Keratinocyte (primary cell): ENCODE data around the gene CDC14B. TPM values are rescaled to one million over a fixed set of nuclear protein-coding genes. Genes with fewer than 3 reads are reported as not detected.

Experiments used
- DNase-seq: peaks from one replicate; pipeline ENCODE4 v3.0.0-alpha.2; 2011; ENCODE audit warnings: low read depth, missing footprints, low spot score
- FAIRE-seq: peaks from 2 replicates; lab custom pipeline; 2011; peaks lifted over from hg19 to GRCh38; lab: Jason Lieb, UNC
- H2AFZ ChIP-seq: 2 replicates; pipeline ENCODE4 v1.6.0; 2012; ENCODE audit warnings: low read length, control low read depth, inconsistent platforms; ENCODE audit not compliant: control insufficient read depth
- H3K27ac ChIP-seq: 2 replicates; pipeline ENCODE4 v1.5.1; 2011; ENCODE audit warnings: low read length; ENCODE audit not compliant: control insufficient read depth, insufficient read depth
- H3K27me3 ChIP-seq: 3 replicates; pipeline ENCODE4 v1.6.0; 2011; ENCODE audit warnings: low read length; ENCODE audit not compliant: control insufficient read depth, insufficient read depth; ENCODE audit errors: extremely low read depth
- H3K36me3 ChIP-seq, 2 experiments: 2 replicates in 1 of 2; 3 replicates in 1 of 2; pipeline ENCODE4 v1.5.1; 2011; ENCODE audit warnings: low read length in 2 of 2, mild to moderate bottlenecking in 1 of 2; ENCODE audit not compliant: control insufficient read depth in 2 of 2, insufficient read depth in 2 of 2; ENCODE audit errors: extremely low read depth in 1 of 2
- H3K4me1 ChIP-seq: 3 replicates; pipeline ENCODE4 v1.5.1; 2011; ENCODE audit warnings: low read length; ENCODE audit not compliant: control insufficient read depth, insufficient read depth; ENCODE audit errors: extremely low read depth
- H3K4me2 ChIP-seq: 3 replicates; pipeline ENCODE4 v1.6.0; 2011; ENCODE audit warnings: low read depth, low read length; ENCODE audit not compliant: control insufficient read depth, insufficient read depth; ENCODE audit errors: extremely low read depth
- H3K4me3 ChIP-seq, 3 experiments: fragments of 200-600 bp in 1 of 3; sonication (generic) in 1 of 3; 2 replicates in 2 of 3; 3 replicates in 1 of 3; pipeline ENCODE4 v1.5.1; 2011 to 2016; ENCODE audit warnings: low read length in 3 of 3, mild to moderate bottlenecking in 3 of 3, control low read depth in 2 of 3, inconsistent platforms in 1 of 3, low read depth in 1 of 3, mixed read lengths in 1 of 3, mixed run types in 1 of 3, moderate library complexity in 1 of 3; ENCODE audit not compliant: control insufficient read depth in 2 of 3, insufficient read depth in 2 of 3; ENCODE audit errors: extremely low read depth in 1 of 3
- H3K79me2 ChIP-seq: 2 replicates; pipeline ENCODE4 v1.6.0; 2012; ENCODE audit warnings: low read length; ENCODE audit not compliant: control insufficient read depth, insufficient read depth
- H3K9ac ChIP-seq: 3 replicates; pipeline ENCODE4 v1.6.0; 2011; ENCODE audit warnings: low read length; ENCODE audit not compliant: control insufficient read depth, insufficient read depth; ENCODE audit errors: extremely low read depth
- H3K9me1 ChIP-seq: 3 replicates; pipeline ENCODE4 v1.6.0; 2011; ENCODE audit warnings: low read length; ENCODE audit not compliant: control insufficient read depth, insufficient read depth; ENCODE audit errors: extremely low read depth
- H3K9me3 ChIP-seq: 2 replicates; pipeline ENCODE4 v1.5.1; 2012; ENCODE audit warnings: low read depth, low read length; ENCODE audit not compliant: control insufficient read depth
- H4K20me1 ChIP-seq: 3 replicates; pipeline ENCODE4 v1.6.0; 2011; ENCODE audit warnings: low read length; ENCODE audit not compliant: control insufficient read depth, insufficient read depth; ENCODE audit errors: extremely low read depth
- CTCF ChIP-seq, 3 experiments: IDR thresholded peaks in 1 of 3; conservative IDR thresholded peaks in 1 of 3; optimal IDR thresholded peaks in 1 of 3; 2 replicates in 2 of 3; 3 replicates in 1 of 3; pipeline versions ENCODE3 to v1.5.1; 2011; ENCODE audit warnings: low read length in 3 of 3, mild to moderate bottlenecking in 3 of 3, moderate library complexity in 2 of 3, control low read depth in 1 of 3, inconsistent platforms in 1 of 3; ENCODE audit not compliant: insufficient read depth in 2 of 3; ENCODE audit errors: extremely low read depth in 1 of 3
- EZH2 ChIP-seq: IDR thresholded peaks from one replicate; pipeline ENCODE4 v1.6.1; 2012; ENCODE audit warnings: inconsistent platforms, mild to moderate bottlenecking, low read length, moderate library complexity
- dilution Hi-C: fragments of 300-500 bp; cut with MboI; formaldehyde crosslinking; loops from one replicate; pipeline ENCODE4 v1.7.0; 2020; ENCODE audit warnings: low sequenced_read_pairs; ENCODE audit not compliant: extremely low pct_ligation_motif_present
- polyA plus RNA-seq, 5 experiments: library from polyadenylated mRNA; depleted of rRNA in 3 of 5; stranded (reverse) in 3 of 5; stranded (forward) in 1 of 5; unstranded in 1 of 5; fragments of >200 nt; gene quantifications; 1 replicate in 1 of 5; 2 replicates in 3 of 5; 3 replicates in 1 of 5; pipeline versions ENCODE4 v1.2.1 to v1.2.3, GENCODE V29; 2011 to 2012; ENCODE audit warnings: missing spikeins in 2 of 5, low read depth in 1 of 5, low replicate concordance in 1 of 5

CDC14B gene
- polyA plus RNA-seq, 1 donor (not counting 4 experiments of a cell fraction or from before 2014, with no cell fraction given): 7.5 TPM

GRCh38 chr9:96524045-96524444 is 95.6 kb downstream of the CDC14B start:
- no peak overlapping the region for H3K27ac ChIP-seq
- peaks cover 0 to 2% of the 10 kb centered on the region in 2 experiments for H3K36me3 ChIP-seq
- H3K9ac ChIP-seq: no peak overlapping the region
- no peaks in the 10 kb centered on the region for H3K4me1 ChIP-seq
- dilution Hi-C loops: no loop called here
- no peaks in the 10 kb centered on the region for H3K9me3 ChIP-seq
- no peak for DNase-seq
- no peaks in the 10 kb centered on the region for H3K9me1 ChIP-seq
- no peak for FAIRE-seq
- H2AFZ ChIP-seq: no peak overlapping the region
- H3K4me2 ChIP-seq: no peak overlapping the region
- no peaks in the 10 kb centered on the region for H3K79me2 ChIP-seq
- TF ChIP-seq EZH2: no peak
- no peak for TF ChIP-seq CTCF (optimal IDR thresholded peaks at IDR 0.05 in 1 of 3, IDR thresholded peaks at IDR 0.05 in 1 of 3, conservative IDR thresholded peaks at IDR 0.05 in 1 of 3; ENCODE audit: extremely low read depth in 1 of 3, insufficient read depth in 2 of 3, low read length in 3 of 3)
- no peaks in the 10 kb centered on the region for H3K27me3 ChIP-seq
- H4K20me1 ChIP-seq: no peaks in the 10 kb centered on the region
- no peak overlapping the region for H3K4me3 ChIP-seq

GRCh38 chr9:96523374-96523773 is 96.3 kb downstream of the CDC14B start:
- Histone ChIP-seq H3K4me3 (no peak overlapping the region), H3K9me1 (no peaks in the 10 kb centered on the region), H3K4me1 (no peaks in the 10 kb centered on the region), H3K79me2 (no peaks in the 10 kb centered on the region), H3K9me3 (no peaks in the 10 kb centered on the region), H3K27ac (no peak overlapping the region), H3K36me3 (peaks cover 0 to 2% of the 10 kb centered on the region in 2 experiments), H3K27me3 (no peaks in the 10 kb centered on the region), H3K4me2 (no peak overlapping the region), H4K20me1 (no peaks in the 10 kb centered on the region), H3K9ac (no peak overlapping the region), H2AFZ (no peak overlapping the region)
- no peak for DNase-seq
- FAIRE-seq: no peak
- TF ChIP-seq CTCF (optimal IDR thresholded peaks at IDR 0.05 in 1 of 3, IDR thresholded peaks at IDR 0.05 in 1 of 3, conservative IDR thresholded peaks at IDR 0.05 in 1 of 3; ENCODE audit: extremely low read depth in 1 of 3, insufficient read depth in 2 of 3, low read length in 3 of 3): no peak
- no peak for TF ChIP-seq EZH2
- dilution Hi-C loops: no loop called here
